GM12874 (cell line): Measurements from ENCODE around the gene UBR2.

Source experiments
- TF ChIP-seq, protein P1 (sequence below): IDR thresholded peaks from 2 replicates; pipeline ENCODE4 v1.5.1; 2011; ENCODE audit warnings: low read depth, mild to moderate bottlenecking, control low read depth, low read length, moderate library complexity; ENCODE audit not compliant: insufficient read depth

UBR2 gene

GRCh38 chr6:42537536-42537935, 26.3 kb upstream of the UBR2 start:
- TF ChIP-seq, protein P1, sequence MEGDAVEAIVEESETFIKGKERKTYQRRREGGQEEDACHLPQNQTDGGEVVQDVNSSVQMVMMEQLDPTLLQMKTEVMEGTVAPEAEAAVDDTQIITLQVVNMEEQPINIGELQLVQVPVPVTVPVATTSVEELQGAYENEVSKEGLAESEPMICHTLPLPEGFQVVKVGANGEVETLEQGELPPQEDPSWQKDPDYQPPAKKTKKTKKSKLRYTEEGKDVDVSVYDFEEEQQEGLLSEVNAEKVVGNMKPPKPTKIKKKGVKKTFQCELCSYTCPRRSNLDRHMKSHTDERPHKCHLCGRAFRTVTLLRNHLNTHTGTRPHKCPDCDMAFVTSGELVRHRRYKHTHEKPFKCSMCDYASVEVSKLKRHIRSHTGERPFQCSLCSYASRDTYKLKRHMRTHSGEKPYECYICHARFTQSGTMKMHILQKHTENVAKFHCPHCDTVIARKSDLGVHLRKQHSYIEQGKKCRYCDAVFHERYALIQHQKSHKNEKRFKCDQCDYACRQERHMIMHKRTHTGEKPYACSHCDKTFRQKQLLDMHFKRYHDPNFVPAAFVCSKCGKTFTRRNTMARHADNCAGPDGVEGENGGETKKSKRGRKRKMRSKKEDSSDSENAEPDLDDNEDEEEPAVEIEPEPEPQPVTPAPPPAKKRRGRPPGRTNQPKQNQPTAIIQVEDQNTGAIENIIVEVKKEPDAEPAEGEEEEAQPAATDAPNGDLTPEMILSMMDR: no peak

GRCh38 chr6:42539135-42539534, 24.7 kb upstream of the UBR2 start:
- TF ChIP-seq, protein P1: no peak

- TF ChIP-seq, protein P1: no peak
Observed at GRCh38 chr6:42545226-42545773, 18.5 kb upstream of the UBR2 start.

- TF ChIP-seq, protein P1: peak; percentile 99
Observed at GRCh38 chr6:42547407-42548329, 16.2 kb upstream of the UBR2 start.

DNA sequence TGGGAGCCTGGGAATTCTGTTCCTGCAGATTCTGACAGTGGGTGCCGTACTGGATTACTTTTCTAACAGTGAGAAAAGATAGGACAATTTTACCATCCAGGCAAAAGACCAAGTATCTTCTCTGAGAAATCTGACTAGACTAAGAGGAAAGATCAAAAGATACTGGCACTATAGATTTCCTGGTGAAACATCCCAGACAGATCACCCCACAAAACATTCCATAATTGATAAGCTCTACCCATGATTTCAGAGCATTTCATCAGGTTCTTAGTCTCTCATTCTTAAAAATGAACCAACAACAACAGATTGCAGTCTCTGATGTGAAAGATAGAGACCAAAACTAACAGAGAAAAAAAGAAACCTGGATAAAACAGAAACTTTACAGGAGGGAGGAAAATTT, 13.6 kb upstream of the UBR2 start:
- TF ChIP-seq, protein P1: no peak

DNA sequence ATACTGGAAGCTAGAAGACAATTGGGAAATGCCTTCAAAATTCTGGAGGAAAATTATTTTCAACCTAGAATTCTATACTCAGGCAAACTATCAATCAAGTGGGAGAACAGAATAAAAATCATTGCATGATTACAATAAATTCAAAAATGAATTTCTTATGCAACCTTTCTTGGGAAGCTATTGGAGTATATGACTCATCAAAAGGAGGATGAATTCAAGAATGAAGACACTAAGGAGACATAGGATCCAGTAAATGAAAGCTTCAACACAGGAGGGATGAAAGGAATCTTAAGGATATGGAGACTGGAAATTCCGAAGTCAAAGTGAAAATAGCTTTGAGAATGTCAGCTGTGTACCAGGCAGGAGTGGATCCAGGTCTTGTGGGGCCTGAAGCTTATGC, 12.6 kb upstream of the UBR2 start:
- TF ChIP-seq, protein P1: no peak

DNA sequence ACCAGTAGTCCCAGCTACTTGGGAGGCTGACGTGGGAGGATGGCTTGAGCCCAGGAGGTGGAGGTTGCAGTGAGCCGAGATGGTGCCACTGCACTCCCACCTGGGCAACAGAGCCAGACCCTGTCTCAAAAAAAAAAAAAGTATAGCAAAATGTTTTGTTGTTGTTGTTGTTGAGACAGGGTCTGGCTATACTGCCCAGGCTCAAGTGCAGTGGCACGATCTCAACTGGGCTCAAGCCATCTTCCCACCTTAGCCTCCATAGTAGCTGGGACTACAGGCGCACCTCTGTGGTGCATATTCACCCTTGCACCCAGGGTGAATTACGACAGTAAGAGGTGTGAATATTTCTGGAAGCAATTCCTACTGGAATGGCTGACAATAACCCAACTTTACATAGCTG, 11.4 kb upstream of the UBR2 start:
- TF ChIP-seq, protein P1: no peak
